Measurements from ENCODE around the gene FGF1. TPM values are rescaled to one million over a fixed set of nuclear protein-coding genes. Genes with fewer than 3 reads are reported as not detected.

Gene FGF1
- total and polyA plus RNA-seq, 11 donors, result 8.7 to 74.7 (median 49.0) TPM

- H3K4me1 ChIP-seq, result peaks cover 0 to 50% (median 31%) of the 10 kb centered on the region in 12 donors
- ATAC-seq, result no peak
Observed at GRCh38 chr5:142627383-142628217, 58.3 kb downstream of the FGF1 start.

GRCh38 chr5:142626786-142627185 lies 59.1 kb downstream of the FGF1 start:
- Histone ChIP-seq H3K27ac (peak overlapping the region in 6 of 12 donors; percentile 21 to 54 (median 40)), H3K4me1 (peaks cover 0 to 45% (median 30%) of the 10 kb centered on the region in 12 donors), H3K36me3 (no peaks in the 10 kb centered on the region), H3K27me3 (no peaks in the 10 kb centered on the region), H3K9me3 (no peaks in the 10 kb centered on the region), H3K4me3 (no peak overlapping the region)
- 60 to 70% (median 65%) methylated on average over 2 of the region's 2 CpGs for WGBS, 4 donors
- intact Hi-C loops (cut with DNase I), result no loop called here
- TF ChIP-seq POLR2A (IDR thresholded peaks at IDR 0.05), result no peak
- TF ChIP-seq CTCF (IDR thresholded peaks at IDR 0.05), result no peak
- ATAC-seq, result peak in 1 of 4 donors; percentile 22
- DNase-seq, result no peak

More at GRCh38 chr5:142627383-142628217, 58.3 kb downstream of the FGF1 start:
- no peaks in the 10 kb centered on the region for H3K27me3 ChIP-seq
- H3K36me3 ChIP-seq, result no peaks in the 10 kb centered on the region
- intact Hi-C loops (cut with DNase I), result no loop called here
- TF ChIP-seq POLR2A (IDR thresholded peaks at IDR 0.05), result no peak
- TF ChIP-seq CTCF (IDR thresholded peaks at IDR 0.05), result no peak
- no peak for DNase-seq
- peak overlapping the region in 2 of 12 donors; percentile 16 to 21 for H3K27ac ChIP-seq
- H3K9me3 ChIP-seq, result no peaks in the 10 kb centered on the region
- H3K4me3 ChIP-seq, result no peak overlapping the region
- whole genome bisulfite sequencing, 4 donors, result 86 to 91% (median 86%) methylated on average over 5 of the region's 5 CpGs

- no peak for TF ChIP-seq CTCF (IDR thresholded peaks at IDR 0.05)
- TF ChIP-seq POLR2A (IDR thresholded peaks at IDR 0.05), result no peak
Observed at GRCh38 chr5:142626099-142626498, 59.8 kb downstream of the FGF1 start.

GRCh38 chr5:142621227-142621626 lies 64.7 kb downstream of the FGF1 start:
- no peaks in the 10 kb centered on the region for H3K36me3 ChIP-seq
- intact Hi-C loops (cut with DNase I), result no loop called here
- no peak for ATAC-seq
- H3K4me1 ChIP-seq, result peaks cover 0 to 34% (median 18%) of the 10 kb centered on the region in 12 donors
- H3K9me3 ChIP-seq, result peaks cover 0 to 8% (median 0%) of the 10 kb centered on the region in 12 donors
- no peak overlapping the region for H3K4me3 ChIP-seq
- H3K27ac ChIP-seq, result no peak overlapping the region
- no peaks in the 10 kb centered on the region for H3K27me3 ChIP-seq
- 84 to 92% (median 89%) methylated on average over 3 of the region's 3 CpGs for whole genome bisulfite sequencing, 4 donors
- DNase-seq, result no peak
- TF ChIP-seq POLR2A (IDR thresholded peaks at IDR 0.05) (no peak), CTCF (IDR thresholded peaks at IDR 0.05) (no peak)

More at GRCh38 chr5:142626099-142626498, 59.8 kb downstream of the FGF1 start:
- Histone ChIP-seq H3K4me3 (no peak overlapping the region), H3K27me3 (no peaks in the 10 kb centered on the region), H3K4me1 (peaks cover 0 to 38% (median 28%) of the 10 kb centered on the region in 12 donors), H3K27ac (peak overlapping the region in 11 of 12 donors; percentile 3 to 64 (median 40)), H3K36me3 (no peaks in the 10 kb centered on the region), H3K9me3 (no peaks in the 10 kb centered on the region)
- ATAC-seq (peak in 1 of 4 donors; percentile 20), DNase-seq (no peak)
- intact Hi-C loops (cut with DNase I), result no loop called here
- WGBS, 4 donors, result 38 to 64% (median 53%) methylated on average over 3 of the region's 3 CpGs

Measured in heart left ventricle (tissue), 16 donors.